GM12875 (cell line): ENCODE measurements around the gene TPPP3.
"Not testable (repeated sequence)": the region's sequence is repeated elsewhere in the genome, so short reads cannot be mapped to it uniquely, and the experiment has no call there.

Experiments
- H3K4me3 ChIP-seq: one replicate; pipeline ENCODE4 v1.5.1; 2011; ENCODE audit warnings: low read depth, low read length, control low read depth
- TF ChIP-seq, protein P1 (sequence below): IDR thresholded peaks from 2 replicates; pipeline ENCODE4 v1.5.1; 2011; ENCODE audit warnings: low read depth, mild to moderate bottlenecking, control low read depth, inconsistent platforms, low read length, moderate library complexity, borderline replicate concordance; ENCODE audit not compliant: insufficient read depth

Gene TPPP3

DNA sequence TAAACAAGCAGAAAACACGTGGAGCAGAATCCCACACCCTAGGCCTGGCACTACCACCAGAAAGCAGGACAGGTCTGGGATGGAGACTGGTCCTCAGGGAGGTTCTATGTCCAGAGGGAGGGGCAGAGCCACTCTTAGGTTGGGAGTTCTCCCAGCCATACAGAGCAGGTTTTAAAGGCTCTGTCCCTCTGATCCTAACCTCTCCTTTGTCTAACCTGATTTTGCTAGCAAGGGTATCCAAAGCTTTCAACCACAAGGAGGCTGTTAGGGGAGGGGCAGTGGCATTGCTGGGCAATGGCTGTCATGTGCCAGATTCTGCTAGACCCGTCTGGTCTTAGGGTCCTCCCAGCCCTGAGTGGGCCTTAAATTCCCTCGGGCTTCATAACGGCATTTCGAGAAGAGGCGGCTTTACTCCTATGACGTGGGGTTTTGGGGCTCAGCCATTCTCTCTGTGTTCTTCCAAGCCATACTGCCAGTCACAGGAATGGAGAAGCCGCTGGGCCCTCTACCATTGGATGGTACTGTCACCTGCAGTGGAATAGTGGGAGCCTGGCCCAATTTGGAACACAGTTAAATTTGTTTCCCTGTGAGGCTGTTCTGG is 5.7 kb downstream of the TPPP3 start:
- no peak overlapping the region for H3K4me3 ChIP-seq
- TF ChIP-seq, protein P1, sequence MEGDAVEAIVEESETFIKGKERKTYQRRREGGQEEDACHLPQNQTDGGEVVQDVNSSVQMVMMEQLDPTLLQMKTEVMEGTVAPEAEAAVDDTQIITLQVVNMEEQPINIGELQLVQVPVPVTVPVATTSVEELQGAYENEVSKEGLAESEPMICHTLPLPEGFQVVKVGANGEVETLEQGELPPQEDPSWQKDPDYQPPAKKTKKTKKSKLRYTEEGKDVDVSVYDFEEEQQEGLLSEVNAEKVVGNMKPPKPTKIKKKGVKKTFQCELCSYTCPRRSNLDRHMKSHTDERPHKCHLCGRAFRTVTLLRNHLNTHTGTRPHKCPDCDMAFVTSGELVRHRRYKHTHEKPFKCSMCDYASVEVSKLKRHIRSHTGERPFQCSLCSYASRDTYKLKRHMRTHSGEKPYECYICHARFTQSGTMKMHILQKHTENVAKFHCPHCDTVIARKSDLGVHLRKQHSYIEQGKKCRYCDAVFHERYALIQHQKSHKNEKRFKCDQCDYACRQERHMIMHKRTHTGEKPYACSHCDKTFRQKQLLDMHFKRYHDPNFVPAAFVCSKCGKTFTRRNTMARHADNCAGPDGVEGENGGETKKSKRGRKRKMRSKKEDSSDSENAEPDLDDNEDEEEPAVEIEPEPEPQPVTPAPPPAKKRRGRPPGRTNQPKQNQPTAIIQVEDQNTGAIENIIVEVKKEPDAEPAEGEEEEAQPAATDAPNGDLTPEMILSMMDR = no peak

DNA sequence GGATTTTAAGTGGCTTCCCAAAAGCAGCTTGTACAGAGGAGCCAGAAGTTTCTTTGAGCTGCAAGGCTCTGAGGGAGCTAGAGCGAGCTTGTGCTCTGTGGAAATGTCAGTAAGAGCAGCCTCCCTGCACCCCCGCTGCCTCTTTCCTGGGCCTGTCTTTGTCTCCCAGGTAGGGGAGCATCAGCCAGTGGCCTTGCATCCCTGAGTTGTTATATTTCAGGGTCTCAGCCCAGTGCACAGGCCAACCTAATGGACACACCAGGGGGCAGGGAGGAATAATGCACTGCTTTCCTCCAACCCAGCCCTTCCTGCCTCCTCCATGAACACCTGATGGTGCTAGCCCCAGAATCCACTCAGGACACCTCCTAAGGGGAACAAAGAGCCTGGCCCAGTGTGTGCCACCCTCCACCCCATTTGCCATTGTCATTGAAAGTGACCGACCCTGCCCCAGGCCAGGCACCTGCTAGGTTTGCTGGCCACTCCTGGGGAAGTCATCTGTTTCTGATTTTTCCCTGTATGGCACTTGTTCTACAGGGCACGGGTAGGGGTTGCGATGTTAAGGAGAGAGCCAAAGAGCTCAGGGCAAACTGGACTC is 6.3 kb downstream of the TPPP3 start:
- TF ChIP-seq, protein P1 = no peak

DNA sequence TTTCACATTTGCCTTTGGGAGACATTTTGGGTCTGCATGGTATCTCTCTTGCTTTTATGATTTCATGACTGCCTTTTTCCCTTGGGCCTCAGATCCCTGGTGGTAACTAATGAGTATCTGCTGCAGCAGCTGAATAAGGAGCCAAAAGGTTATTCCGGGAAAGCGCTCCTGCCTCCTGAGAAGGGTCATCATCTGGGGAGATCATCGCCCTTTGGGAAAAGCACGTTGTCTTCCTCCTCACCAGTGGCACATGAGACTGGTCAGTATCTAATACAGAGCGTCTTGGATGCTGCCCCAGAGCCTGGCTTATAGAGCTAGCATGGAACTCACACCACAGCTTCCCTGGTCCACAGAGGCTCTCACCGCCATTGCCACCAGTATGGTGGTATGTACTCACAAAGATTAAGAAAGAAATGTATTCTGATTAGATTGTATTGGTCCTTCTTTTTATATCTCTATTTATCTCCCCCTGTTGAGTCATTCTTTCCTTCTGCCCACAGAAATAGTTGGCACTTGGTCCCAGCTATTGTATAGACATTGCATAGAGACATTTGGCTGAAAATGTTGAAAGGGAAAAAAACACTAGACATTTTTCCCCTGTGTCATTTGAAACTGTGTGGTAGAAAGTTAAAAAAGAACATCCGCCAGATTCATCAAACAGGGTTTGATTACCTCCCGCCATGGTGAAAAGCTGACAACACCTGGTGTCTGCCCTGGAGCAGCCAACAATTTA is 8.4 kb downstream of the TPPP3 start:
- TF ChIP-seq, protein P1 = no peak
- H3K4me3 ChIP-seq = no peak overlapping the region

More for the DNA sequence above, 6.3 kb downstream of the TPPP3 start:
- no peak overlapping the region for H3K4me3 ChIP-seq

- TF ChIP-seq, protein P1 = no peak
- no peak overlapping the region for H3K4me3 ChIP-seq
Measured at GRCh38 chr16:67383284-67383683, 10.0 kb downstream of the TPPP3 start.

- no peak overlapping the region for H3K4me3 ChIP-seq
Measured at GRCh38 chr16:67378642-67379041, 14.7 kb downstream of the TPPP3 start.

DNA sequence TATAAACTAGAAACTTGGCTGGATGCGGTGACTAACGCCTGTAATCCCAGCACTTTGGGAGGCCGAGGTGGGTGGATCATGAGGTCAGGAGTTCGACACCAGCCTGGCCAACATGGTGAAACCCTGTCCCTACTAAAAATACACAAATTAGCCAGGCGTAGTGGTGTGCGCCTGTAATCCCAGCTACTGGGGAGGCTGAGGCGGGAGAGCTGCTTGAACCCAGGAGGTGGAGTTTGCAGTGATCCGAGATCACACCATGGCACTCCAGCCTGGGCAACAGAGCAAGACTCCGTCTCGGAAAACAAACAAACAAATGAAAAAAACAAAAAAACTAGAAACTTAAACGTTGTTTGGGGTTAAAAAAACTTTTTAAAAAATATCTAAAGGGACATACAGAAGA is 17.3 kb downstream of the TPPP3 start:
- not testable (repeated sequence) for H3K4me3 ChIP-seq

More at GRCh38 chr16:67378642-67379041, 14.7 kb downstream of the TPPP3 start:
- TF ChIP-seq, protein P1 = no peak

DNA sequence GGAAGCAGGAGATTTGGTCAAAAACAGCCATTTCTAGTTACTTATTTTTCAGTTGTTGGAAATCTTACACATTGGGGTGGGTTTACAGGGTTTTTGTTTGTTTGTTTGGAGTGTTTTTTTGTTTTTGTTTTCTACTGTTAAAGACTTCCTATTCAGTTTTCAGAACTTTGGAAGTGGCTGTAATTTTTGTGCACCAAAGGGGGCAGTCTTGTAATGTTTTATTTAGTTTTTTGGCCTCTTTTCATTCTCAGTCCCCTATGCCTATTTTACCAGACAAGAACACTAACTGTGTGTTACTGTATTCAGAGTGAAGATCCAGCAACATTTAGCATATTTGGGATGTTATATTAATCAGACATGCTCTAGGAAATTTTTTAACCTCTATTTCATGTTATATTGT is 20.6 kb downstream of the TPPP3 start:
- TF ChIP-seq, protein P1 = no peak
- no peak overlapping the region for H3K4me3 ChIP-seq
